Measurements from ENCODE around the gene PKN2.

PKN2 gene

DNA sequence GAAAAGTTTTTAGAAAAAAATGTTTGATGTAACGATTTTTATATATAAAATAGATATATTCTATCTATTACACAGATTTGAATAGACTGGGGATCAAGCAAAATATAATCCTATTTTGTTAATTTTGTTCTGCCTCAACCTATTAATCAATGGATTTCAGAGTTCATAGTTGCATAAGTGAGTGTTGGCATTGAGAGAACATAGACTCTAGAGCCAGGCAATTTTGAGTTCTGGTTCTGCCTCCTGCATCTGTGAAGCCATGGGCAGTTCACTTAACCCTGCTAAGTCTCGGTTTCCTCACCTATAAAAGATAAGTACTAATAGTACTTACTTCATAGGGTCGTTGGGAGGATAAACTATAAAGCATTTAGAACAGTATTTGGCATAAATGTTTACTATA lies 13.6 kb upstream of the PKN2 start:
- no peak for DNase-seq (ENCODE audit: low read depth)
- TF ChIP-seq, protein P1, sequence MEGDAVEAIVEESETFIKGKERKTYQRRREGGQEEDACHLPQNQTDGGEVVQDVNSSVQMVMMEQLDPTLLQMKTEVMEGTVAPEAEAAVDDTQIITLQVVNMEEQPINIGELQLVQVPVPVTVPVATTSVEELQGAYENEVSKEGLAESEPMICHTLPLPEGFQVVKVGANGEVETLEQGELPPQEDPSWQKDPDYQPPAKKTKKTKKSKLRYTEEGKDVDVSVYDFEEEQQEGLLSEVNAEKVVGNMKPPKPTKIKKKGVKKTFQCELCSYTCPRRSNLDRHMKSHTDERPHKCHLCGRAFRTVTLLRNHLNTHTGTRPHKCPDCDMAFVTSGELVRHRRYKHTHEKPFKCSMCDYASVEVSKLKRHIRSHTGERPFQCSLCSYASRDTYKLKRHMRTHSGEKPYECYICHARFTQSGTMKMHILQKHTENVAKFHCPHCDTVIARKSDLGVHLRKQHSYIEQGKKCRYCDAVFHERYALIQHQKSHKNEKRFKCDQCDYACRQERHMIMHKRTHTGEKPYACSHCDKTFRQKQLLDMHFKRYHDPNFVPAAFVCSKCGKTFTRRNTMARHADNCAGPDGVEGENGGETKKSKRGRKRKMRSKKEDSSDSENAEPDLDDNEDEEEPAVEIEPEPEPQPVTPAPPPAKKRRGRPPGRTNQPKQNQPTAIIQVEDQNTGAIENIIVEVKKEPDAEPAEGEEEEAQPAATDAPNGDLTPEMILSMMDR (IDR thresholded peaks at IDR 0.05; ENCODE audit: low read depth, low read length, missing control alignments) = no peak
- H3K4me3 ChIP-seq (ENCODE audit: low read depth, low read length) = no peak overlapping the region
- in situ Hi-C loops (cut with HindIII; ENCODE audit: low sequenced_read_pairs) = no loop called here

DNA sequence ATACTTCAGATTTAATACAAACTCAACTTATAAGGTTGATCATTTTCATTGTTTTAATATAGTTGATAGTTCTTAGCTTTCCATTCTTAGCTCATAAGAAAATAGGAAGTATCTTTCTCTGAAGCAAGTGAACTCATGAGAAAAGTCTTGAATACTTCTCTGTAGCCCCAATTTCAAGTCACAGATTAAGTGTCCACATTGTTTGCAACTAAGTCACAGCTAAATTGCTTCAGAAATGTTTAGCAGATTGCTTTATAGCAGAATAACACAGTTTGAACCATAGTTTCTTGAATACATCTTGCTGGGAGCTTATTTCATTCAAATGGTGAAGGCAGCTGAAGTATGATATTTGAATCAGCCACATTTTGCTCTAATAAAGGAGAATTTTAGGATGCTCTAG lies 10.6 kb upstream of the PKN2 start:
- TF ChIP-seq, protein P1 (IDR thresholded peaks at IDR 0.05; ENCODE audit: low read depth, low read length, missing control alignments) = no peak
- no peak overlapping the region for H3K4me3 ChIP-seq (ENCODE audit: low read depth, low read length)
- in situ Hi-C loops (cut with HindIII; ENCODE audit: low sequenced_read_pairs) = no loop called here
- no peak for DNase-seq (ENCODE audit: low read depth)

DNA sequence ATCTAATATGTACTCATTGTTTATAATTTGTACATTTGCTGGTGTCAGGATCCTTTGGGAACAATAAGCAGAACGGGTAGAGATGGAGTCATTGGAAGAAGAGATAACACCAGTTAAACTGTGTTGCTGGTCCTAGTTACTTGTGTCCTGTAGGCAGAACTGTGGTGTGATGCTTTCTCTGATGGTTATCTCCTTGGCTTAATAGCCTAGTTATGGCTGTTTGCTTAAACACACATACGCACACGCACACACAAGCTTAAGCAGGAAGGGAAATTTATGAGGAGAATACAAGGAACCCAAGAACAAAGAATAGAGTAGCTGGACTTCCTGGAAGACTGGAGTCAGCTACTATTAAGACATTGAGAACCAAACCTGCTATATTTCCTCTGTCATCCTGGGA lies 5.7 kb upstream of the PKN2 start:
- no peak overlapping the region for H3K4me3 ChIP-seq (ENCODE audit: low read depth, low read length)
- TF ChIP-seq, protein P1 (IDR thresholded peaks at IDR 0.05; ENCODE audit: low read depth, low read length, missing control alignments) = no peak
- DNase-seq (ENCODE audit: low read depth) = no peak
- in situ Hi-C loops (cut with HindIII; ENCODE audit: low sequenced_read_pairs) = loop anchor here (5.0 kb wide), 1 partner anchor 69 kb away; no protein-coding TSS in a partner anchor

DNA sequence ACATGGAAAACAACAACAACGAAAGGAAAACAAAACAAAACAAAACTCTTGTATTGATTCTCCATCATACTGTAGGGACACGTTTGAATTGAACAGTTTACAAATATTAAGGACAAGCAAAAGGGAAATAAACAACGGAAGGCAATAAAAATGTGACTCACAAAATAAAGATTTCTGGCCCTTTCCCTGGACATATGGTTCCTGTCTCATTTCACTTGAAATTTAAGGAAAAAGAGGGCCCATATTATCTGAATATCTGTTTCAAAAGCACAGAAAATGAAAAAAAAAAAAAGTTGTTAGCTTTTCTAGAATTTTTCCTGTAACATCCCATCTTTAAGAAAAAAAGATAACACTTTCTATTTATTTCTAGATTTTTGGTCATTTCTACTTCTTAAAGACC lies 3.6 kb upstream of the PKN2 start:
- in situ Hi-C loops (cut with HindIII; ENCODE audit: low sequenced_read_pairs) = no loop called here

DNA sequence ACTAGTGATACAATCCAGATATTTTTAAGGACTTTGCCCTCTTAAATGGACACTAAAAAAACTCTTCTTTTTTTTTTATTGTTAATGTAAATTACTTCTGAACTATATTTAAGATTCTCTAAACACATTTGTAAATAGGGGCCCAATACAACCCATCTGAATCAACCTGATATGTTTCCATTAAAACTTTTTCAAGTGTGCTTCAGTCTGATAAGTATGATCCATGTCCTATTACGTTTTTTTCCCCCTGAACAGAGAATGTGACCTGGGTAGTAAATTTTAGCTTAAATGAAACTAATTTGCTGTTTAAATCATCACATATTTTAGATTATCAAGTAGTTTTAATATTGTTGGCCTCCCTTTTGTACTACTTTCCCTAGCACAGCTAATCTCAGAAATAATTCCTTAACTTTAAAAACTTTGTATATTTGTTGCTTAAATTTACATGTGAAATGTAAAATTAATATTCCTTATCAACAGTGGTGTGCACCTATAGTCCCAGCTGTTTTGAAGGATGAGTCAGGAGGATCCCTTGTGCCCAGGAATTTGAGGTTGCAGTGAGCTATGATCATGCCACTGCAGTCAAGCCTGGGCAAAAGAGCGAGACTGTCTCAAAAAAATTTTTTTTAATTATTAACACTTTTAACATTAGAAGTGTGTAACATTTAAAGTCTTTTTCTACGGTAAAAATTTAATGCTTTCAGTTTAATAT lies 3.0 kb upstream of the PKN2 start:
- TF ChIP-seq, protein P1 (IDR thresholded peaks at IDR 0.05; ENCODE audit: low read depth, low read length, missing control alignments) = no peak
- in situ Hi-C loops (cut with HindIII; ENCODE audit: low sequenced_read_pairs) = no loop called here

More for the DNA sequence above, 3.6 kb upstream of the PKN2 start:
- no peak for DNase-seq (ENCODE audit: low read depth)
- H3K4me3 ChIP-seq (ENCODE audit: low read depth, low read length) = no peak overlapping the region
- TF ChIP-seq, protein P1 (IDR thresholded peaks at IDR 0.05; ENCODE audit: low read depth, low read length, missing control alignments) = no peak

DNA sequence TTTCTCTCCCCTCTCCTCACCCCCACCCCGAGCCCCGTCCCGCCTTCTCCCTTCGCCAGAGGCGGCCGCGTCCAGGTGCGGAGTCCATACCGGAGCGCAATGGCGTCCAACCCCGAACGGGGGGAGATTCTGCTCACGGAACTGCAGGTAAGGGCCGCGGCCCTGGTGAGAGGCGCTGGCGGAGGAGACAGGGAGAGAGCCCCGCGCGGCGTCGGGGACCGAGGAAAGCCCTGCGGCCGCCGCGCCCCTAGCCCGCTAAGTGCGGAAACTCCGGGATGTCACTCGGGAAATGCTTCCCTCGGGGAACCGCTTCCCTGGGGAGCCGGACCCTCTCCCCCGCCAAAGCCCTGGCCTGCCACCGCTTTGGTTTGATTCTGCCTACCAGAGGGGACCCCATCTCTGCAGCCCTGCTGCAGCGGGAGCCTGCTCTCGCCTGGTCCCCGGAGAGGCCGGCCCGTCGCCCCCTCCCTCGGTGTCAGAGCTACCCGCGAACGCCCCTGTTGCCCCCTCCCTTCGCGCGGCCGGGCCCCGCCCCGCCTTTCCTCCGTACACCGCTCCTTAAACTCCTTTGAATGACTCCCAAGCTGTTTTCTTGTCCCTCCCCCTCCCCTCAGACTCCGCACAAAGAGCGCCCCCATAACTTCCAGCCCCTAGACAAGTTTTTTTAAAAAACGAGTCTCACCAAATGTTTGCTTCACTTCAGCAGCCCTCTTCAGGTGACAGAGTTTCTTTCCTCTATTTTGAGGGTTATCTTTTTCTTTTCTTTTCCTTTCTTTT lies 597 bp downstream of the PKN2 start:
- DNase-seq (ENCODE audit: low read depth) = no peak
- peak overlapping the region; percentile 89 for H3K4me3 ChIP-seq (ENCODE audit: low read depth, low read length)
- TF ChIP-seq, protein P1 (IDR thresholded peaks at IDR 0.05; ENCODE audit: low read depth, low read length, missing control alignments) = peak; percentile 14
- in situ Hi-C loops (cut with HindIII; ENCODE audit: low sequenced_read_pairs) = no loop called here

More for the DNA sequence above, 3.0 kb upstream of the PKN2 start:
- no peak overlapping the region for H3K4me3 ChIP-seq (ENCODE audit: low read depth, low read length)
- no peak for DNase-seq (ENCODE audit: low read depth)
